Right ventricle myocardium inferior (tissue), 1 donor: ENCODE data around the gene CHTF8. TPM values are rescaled to one million over a fixed set of nuclear protein-coding genes. Genes with fewer than 3 reads are reported as not detected.
A peak's percentile ranks its signal among the peaks of the same experiment; 100 is the strongest.

Source experiments
- ATAC-seq: fragments of 200-7000 bp; cut with Tn5 transposase; one replicate; pipeline ENCODE4 v1.9.1; 2020; ENCODE audit warnings: mild to moderate bottlenecking, moderate library complexity
- DNase-seq: peaks from one replicate; pipeline ENCODE4 v3.0.0; 2021; ENCODE audit errors: missing footprints
- intact Hi-C: fragments of 100-400 bp; cut with DNase I; formaldehyde crosslinking; loops from one replicate; pipeline ENCODE4 v1.11.0; 2022
- total RNA-seq: library from RNA; stranded (reverse); fragmentation: NEBNext Ultra II Directional; extraction: Animal tissue kit (Norgen Biotek cat#: 25700); gene quantifications from one replicate; pipeline ENCODE4 v1.2.1, GENCODE V29; 2021
- donor health status: DM: no; HTN: yes; CAD: no; lungs with severe emphysema.

The CHTF8 gene
- total RNA-seq, 1 donor from 2014 or later: 58.3 TPM

DNA sequence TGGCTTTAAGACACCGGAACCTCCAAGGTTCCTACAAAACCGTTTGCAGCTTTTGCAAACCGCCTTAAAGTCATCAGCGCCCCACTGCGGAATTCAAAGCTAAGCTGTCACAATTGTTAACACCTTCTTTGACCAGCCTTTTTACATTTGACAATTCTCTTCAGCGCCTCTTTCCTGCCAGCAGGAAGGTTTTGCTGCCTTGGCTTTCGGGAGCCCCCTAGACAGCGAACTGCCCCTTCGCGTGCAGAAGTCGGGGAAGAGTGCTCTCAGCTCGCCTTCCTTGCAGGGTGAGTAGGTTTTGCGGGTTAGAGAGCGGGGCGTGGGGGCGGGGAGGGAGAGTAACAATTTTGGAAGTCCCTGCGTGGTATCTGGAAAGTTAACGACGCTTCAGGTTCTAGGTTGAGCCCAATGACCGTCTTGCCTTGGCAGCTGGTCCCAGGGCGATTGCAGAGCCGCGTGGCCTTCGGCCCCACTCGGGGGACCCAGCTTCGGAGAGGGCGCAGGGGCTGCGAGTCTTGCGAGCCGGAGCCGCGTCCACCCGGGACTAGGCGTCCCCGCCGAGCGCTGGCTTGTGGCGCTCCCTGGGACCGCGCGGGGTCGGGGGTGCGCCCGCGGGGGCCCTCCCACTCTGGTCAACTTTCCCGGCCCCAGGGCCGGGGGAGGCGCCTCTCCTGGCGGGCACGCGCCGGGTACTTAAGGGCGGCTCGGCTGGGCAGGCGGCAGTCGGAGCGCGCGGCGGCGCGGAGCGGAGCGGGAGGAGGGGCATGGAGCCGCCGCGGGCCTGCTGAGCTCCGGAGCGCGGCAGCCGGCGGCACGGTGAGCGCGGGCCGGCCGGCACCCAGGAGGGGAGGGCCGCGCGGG is 26.7 kb downstream of the CHTF8 start, which contains the start of gene HAS3:
HAS3 (plus strand) TSS at position 153 of the 861 bp plus-strand sequence. CDS start 3,743 bp downstream, outside the sequence.
- ATAC-seq (peak; percentile 81), DNase-seq (no peak)
- intact Hi-C loops: loop anchor here (5.0 kb wide), 1 partner anchor 203 kb away; no protein-coding TSS in a partner anchor

DNA sequence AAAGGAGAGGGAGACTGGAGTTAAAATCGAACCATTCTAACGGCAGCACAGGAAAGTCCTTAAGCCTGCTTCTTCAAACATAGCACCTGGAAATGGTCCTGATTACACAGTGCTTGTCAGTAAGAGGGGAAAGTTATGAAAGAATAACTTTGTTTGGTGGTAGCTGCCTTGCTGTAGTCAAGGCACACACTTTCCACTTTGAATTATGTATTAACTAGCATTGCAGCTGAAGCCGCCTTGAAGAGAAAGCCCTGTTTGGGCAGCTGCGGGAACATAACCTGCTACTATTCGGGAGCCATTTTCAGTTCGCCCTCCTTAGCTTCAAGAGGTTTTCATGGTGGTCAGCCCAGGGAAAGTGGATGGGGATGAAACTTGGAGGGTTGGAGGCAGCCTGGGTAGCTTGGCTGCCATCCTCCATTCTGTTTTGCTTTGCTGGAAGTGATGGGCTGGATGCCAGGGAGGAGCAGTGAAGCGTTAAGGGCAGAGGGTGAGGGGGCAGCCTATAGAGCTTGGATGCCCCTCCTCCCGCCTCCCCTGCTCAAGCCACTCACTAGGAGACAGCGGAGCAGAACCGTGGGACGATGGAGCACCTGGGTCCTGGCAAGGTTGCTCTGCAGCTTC is 32.2 kb downstream of the CHTF8 start:
- ATAC-seq (no peak), DNase-seq (no peak)
- intact Hi-C loops: no loop called here

DNA sequence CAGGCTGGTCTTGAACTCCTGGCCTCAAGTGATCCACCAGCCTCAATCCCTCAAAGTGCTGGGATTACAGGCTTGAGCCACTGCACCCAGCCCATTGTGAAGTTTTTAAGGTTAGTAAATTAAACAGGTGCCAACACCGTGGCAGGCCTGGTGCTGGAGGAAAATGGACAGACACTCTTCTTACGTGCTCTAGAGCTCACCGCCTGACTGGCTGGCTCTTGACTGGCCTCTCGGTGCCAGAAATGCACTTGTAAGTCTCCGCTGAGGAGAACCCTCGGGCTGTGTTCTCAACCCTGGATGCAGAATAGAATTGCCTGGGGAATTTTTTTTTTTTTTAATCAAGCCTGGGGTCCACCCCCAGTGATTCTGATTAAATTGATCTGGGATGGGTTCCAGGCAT is 37.2 kb downstream of the CHTF8 start:
- ATAC-seq (no peak), DNase-seq (no peak)

DNA sequence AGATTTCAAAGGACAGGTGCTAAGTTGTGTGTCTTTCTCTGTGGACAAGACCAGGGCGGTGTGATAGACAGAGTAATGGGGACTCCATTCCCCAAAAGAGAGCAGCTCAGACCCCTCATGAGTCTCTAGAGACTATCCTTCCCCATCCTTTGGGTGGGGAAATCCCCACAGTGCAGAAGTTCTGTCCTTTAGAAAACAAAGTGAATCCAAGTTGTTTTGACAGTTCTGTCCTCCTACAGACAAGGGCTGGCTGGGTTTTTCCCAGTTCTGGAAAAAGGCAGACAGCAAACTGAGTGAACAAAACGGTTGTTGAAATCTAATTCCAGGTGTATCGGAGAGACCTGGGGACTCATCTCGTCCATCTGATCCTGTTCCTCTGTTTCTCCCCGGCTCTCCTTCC is 37.9 kb downstream of the CHTF8 start:
- ATAC-seq: no peak
- DNase-seq: no peak
- intact Hi-C loops: no loop called here

More for the DNA sequence above, 37.2 kb downstream of the CHTF8 start:
- intact Hi-C loops: no loop called here

DNA sequence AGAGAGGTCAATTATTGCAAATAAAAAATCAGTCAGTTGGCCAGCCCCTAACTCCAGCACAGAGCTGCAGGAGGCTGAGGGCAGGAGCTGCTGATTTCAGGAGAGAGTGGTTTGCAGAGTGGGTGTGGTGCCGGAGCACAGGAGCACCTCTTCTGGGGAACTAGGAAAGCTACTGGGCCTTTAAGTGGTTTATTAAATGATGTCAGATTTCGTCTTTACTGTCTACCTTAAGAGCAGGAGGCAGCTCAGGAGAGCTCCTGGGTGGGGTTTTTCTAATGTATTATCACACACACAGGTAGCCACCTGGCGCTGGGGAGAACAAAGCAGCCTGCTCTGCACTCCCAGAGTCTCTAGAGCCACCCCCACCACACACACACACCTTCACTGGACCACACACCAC is 38.4 kb downstream of the CHTF8 start:
- ATAC-seq (no peak), DNase-seq (no peak)
- intact Hi-C loops: no loop called here

DNA sequence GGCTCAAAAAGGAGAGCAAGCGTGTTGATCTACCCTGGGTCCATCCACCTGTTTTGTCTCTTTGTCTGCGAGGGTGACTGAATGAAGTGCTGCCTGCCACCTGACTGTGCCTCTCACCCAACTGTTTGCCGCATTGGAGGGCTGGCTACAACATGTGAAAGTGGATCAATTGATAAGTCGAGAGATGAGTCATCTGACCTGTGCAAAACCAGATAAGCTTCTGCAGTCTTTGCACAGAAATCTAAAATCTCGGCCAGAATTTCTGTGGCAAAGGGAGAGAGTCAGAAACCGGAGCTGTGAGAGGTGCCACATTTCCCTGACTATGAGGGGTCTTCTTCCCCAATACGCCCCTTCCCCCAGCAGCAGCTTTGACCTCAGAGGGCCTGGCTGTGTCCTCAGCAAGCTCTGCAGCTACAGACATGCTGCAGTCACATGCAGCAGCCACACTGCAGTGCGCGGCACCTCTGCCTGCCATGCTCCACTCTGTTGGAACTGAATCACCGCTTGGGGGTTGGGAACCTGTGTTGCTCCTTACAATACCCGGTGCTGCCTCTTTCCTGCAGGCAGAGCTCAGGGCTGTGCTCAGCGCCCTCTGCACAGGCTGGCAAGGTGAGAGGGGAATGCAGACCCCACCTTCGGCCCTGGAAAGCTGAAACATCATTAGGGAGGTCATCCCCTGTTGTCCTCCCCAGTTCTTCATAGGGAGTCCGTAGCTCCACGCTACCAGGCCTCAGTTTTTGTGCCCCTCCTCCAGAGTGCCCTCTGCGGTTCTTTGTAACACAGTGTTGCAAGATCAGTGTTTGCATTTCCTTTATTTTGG is 43.1 kb downstream of the CHTF8 start:
- DNase-seq: no peak
- ATAC-seq: no peak
- intact Hi-C loops: no loop called here

DNA sequence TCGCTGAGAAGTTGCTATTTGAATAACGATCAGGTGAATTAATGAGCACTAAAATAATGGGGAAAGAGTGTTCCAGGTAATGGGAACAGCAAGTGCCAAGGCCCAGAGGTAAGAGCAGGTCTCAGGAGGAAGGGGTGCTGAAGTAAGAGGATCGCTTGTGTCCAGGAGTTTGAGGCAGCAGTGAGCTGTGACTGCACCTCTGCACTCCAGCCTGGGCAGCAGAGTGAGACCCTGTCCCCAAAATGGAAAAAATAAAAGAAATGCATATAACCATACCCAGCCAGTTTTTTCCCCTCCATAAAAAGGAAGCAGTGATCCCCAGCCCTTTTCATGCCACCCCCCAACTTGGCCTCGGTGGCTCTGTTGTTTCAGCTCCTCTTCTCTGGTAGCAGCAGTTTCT is 43.7 kb downstream of the CHTF8 start:
- intact Hi-C loops: no loop called here
- no peak for ATAC-seq
- no peak for DNase-seq

DNA sequence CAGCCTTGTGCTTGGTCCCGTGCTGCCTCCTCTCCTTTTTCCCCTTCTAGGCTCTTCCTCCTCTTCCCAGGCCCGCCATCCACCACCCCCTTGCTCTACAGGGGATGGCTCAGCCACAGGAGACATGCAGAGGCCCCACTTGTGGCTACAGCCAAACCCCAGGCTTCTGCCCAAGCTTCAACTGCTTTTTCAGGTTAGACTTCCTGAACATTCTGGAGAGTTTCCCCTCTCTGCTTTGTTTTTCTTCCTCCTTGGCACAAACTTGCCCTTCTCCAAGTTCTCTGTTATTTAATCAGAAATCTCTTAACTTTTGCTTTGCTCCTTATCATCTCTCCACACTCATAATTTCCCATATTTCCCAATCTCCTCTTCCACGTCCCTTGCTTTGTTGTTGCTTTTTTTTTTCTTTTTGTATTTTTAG is 45.2 kb downstream of the CHTF8 start:
- DNase-seq (no peak), ATAC-seq (no peak)
- intact Hi-C loops: no loop called here

DNA sequence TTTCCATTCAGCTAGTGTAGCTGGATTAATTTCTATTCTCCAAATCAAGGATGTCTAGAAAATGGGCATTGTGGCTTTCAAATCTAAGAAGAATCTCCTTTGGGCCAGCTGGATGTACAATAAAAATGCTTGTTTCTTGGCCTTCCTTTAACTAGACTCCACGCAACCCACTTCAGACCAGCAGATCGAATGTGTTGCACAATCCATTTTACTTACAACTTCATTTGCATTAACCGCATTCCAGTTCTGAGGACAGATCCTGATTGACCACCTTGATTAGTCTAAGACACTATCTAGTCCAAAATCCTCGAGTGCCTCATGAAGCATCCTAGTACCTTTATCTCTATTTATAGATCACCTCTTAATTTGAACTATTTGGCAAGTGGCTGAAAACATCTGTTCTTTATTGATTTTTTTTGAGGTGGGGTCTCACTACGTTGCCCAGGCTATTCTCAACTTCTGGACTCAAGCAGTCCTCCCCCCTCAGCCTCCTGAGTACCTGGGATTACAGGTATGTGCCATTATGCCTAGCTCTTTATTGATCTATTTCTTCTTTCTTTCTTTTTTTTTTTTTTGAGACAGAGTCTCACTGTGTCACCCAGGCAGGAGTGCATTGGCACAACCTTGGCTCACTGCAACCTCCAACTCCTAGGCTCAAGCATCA is 47.2 kb downstream of the CHTF8 start:
- intact Hi-C loops: no loop called here
- ATAC-seq (no peak), DNase-seq (no peak)

DNA sequence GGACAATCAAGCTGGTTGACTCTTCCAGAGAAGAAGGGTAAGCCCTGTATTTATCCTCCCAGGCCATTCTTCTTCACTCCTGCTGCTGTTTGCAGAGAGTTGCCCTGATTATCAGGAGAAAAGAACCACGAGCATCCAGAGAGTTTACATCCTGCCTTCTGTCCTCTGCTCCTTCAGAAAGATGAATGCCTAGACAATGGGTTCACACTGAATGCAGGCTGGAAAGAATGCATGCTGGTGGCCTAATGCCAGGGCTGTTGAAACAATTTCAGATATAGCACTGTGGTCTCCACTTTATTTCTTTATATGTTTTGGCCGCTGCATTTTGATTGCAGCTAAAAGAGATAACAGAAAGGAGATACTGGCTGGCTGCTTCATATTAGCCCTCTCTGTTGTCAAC is 48.1 kb downstream of the CHTF8 start:
- no peak for DNase-seq
- intact Hi-C loops: no loop called here
- no peak for ATAC-seq

DNA sequence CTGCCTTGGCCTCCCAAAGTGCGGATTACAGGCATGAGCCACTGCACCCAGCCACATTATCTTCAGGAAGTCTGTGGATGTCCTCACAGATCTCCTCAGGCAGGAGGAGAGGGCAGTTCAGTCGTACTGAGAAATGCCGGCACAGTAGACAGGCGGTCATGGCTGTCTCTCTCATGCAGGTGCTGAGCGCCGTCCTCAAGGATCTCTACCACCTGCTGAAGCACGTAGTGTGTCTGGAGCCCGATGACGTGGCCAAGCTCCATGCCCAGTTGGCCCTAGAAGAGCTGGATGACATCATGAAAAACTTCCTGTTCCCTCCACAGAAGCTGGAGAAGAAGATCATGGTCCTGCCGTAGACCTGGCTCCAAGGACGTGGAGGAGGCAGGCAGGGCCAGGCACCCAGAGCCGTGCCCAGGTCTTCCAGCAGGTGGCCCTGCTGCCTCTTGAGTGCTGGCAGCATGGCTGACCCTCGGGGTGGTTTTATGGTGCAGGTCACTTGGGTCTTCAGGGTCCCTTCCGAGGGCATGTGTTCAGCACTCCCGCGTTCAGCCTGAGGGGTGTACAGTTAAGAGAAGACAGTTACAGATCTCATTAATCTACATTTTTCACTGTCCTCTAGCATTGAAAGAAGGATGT is 49.0 kb downstream of the CHTF8 start:
- no peak for DNase-seq
- ATAC-seq: no peak
- intact Hi-C loops: no loop called here

DNA sequence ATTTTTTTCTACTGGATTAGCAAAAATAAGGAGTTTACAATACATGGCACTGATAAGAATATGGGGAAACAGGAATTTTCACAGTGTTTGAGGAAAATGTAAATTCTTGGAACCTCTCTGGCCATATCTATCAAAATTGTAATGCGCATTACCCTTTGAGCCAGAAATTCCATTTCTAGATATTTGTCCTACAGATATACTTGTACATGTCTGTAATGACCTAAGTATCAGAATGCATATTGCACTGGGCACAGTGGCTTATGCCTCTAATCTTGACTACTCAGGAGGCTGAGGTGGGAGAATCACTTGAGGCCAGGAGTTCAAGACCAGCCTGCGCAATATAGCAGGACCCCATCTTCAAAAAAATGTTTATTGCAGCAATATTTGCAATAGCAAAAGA is 52.7 kb downstream of the CHTF8 start:
- DNase-seq (no peak), ATAC-seq (no peak)
- intact Hi-C loops: no loop called here

DNA sequence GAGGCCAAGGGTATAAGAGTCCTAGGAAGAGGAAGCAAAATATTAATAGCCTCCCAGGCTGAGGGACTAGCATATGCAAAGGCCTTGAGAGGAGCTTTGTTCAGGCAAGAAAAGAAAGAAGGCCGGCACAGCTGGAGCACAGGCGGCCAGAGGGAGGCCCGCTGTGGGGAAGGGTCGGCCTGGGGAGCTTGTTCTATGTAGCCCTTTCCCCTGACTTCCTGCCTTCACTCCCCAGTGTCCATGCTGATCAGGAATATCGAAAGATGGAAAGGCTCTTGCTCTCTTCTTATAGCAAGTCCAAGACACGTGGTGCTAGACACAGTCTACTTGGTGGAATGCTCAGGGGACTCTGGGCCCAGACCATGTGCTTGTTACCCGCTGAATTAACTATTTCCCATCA is 54.3 kb downstream of the CHTF8 start:
- ATAC-seq (no peak), DNase-seq (no peak)
- intact Hi-C loops: no loop called here

DNA sequence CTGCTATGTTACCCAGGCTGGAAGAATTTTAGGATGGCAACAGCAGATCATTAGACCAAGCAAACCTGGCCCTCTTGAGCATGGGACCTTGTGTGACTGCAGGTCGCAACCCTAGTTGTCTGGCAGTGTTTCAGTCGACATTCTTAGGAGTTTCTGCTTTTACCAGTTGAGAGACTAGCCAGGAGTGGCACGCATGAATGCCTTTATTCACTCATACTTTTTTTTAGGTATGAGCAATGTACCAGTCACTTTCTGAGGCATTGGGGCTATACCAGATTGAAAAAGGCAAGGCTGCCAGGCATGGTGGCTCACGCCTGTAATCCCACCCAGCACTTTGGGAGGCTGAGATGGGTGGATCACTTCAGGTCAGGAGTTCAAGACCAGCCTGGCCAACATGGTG is 55.1 kb downstream of the CHTF8 start:
- DNase-seq (no peak), ATAC-seq (no peak)
- intact Hi-C loops: no loop called here

DNA sequence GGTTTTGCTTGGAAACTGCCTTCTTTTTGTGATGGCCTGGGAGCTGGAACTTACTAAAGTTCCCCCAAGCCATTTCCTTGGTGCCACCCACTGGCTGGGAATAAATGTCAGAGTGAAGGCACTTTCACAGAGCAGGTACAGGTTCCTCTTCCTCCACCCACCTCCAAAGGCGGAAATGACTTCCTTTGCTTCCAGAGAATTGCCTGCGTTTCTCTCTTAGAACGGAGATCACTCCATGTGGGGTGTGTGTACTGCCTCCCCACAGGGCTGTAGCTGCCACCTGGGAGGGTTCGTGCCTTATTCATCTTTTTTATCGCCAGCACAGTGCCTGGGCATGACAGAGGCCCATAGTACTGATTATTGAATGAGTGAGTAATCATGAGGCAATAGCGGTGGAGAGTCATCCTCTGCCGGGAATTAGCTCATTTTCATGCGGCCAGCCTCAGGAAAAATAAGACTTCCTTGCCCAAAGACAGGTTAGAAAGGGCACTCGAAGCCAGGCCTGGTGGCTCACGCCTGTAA is 59.1 kb downstream of the CHTF8 start:
- intact Hi-C loops: no loop called here
- DNase-seq: no peak
- ATAC-seq: no peak

DNA sequence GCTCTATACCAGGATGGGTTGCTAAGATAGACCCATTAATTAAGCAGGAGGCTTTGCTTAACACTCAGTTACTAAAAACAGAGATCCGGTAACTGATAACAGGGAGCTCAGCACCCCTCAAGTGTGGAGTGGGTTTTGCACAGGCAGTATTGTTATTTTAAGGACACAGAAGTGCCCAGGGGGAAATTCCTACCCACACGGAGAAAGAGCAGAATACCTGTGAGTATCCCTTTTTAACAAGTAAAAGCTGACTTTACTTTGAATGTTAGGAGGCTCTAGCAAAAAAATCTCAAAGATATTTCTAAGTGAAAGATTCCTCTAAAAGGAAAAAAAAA is 59.8 kb downstream of the CHTF8 start:
- no peak for DNase-seq
- intact Hi-C loops: no loop called here
- ATAC-seq: no peak

DNA sequence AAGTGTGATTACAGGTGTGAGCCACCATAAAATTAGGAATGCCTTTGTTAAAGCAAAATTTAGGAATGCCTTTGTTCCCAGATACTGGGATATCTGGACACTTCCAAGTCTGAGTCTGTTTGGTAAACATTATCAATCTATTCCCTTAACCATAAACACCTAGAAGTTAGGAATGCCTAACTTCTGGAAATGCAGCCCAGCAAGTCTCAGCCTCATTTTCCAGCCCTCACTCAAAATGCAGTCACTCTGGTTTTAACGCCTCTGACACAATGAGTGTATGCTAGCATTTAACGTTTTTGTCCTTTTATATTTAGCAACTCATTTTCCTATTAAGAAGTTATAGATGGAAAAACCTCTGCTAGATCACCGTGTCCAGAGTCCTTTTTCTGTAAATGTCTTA is 61.4 kb downstream of the CHTF8 start:
- ATAC-seq (no peak), DNase-seq (no peak)
- intact Hi-C loops: no loop called here

DNA sequence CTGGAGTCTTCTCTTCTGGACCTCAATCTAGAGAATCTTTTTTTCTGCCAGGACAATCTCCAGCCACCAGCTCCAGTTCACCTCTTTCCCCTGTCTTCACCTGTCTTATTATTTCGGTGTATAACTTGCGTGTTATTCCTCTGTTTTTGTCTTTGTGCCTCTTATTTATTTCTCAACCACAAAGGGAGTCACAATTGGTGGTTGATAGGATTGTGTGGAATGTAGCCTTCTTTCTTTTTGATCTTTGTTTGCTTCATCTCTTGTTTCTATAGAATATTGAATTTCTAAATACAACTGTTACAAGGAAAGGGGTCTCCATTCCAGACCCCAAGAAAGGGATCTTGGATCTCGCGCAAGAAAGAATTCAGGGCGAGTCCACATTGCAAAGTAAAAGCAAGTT is 62.9 kb downstream of the CHTF8 start:
- ATAC-seq (no peak), DNase-seq (no peak)
- intact Hi-C loops: no loop called here
